KMS-11 (cell line): ENCODE results near the gene CD300A.

Source experiments
- H2AFZ ChIP-seq: fragments of 200-600 bp; sonication (generic); 2 replicates; pipeline ENCODE4 v1.6.1; 2016; ENCODE audit warnings: antibody characterized with exemption, mixed run types, low read depth
- H3K27ac ChIP-seq: fragments of 200-600 bp; sonication (generic); 2 replicates; pipeline ENCODE4 v1.6.1; 2016; ENCODE audit warnings: mild to moderate bottlenecking, mixed run types
- H3K27me3 ChIP-seq: fragments of 200-600 bp; sonication (generic); 2 replicates; pipeline ENCODE4 v1.6.1; 2017; ENCODE audit warnings: mild to moderate bottlenecking, low read depth, mixed run types, moderate library complexity; ENCODE audit not compliant: insufficient read depth
- H3K36me3 ChIP-seq: fragments of 200-600 bp; sonication (generic); 2 replicates; pipeline ENCODE4 v1.6.1; 2017; ENCODE audit warnings: mild to moderate bottlenecking, mixed run types; ENCODE audit not compliant: insufficient read depth
- H3K4me1 ChIP-seq: fragments of 200-600 bp; sonication (generic); 2 replicates; pipeline ENCODE4 v1.6.1; 2016; ENCODE audit warnings: mild to moderate bottlenecking, low read depth, mixed run types; ENCODE audit not compliant: poor library complexity, severe bottlenecking
- H3K4me2 ChIP-seq: fragments of 200-600 bp; sonication (generic); 2 replicates; pipeline ENCODE4 v1.7.0; 2016; ENCODE audit warnings: mild to moderate bottlenecking, mixed run types
- H3K4me3 ChIP-seq: fragments of 200-600 bp; sonication (generic); IDR thresholded peaks from 2 replicates; pipeline ENCODE4 v1.6.1; 2017; ENCODE audit warnings: low read depth, low read length, mixed read lengths; ENCODE audit not compliant: insufficient read depth
- H3K79me2 ChIP-seq: fragments of 200-600 bp; sonication (generic); 2 replicates; pipeline ENCODE4 v1.6.1; 2016; ENCODE audit warnings: low read depth, mixed run types; ENCODE audit not compliant: insufficient read depth
- H3K9ac ChIP-seq: fragments of 200-600 bp; sonication (generic); 2 replicates; pipeline ENCODE4 v1.6.1; 2016; ENCODE audit warnings: mild to moderate bottlenecking, mixed run types
- H4K20me1 ChIP-seq: fragments of 200-600 bp; sonication (generic); 2 replicates; pipeline ENCODE4 v1.6.1; 2016; ENCODE audit warnings: mild to moderate bottlenecking, mixed run types; ENCODE audit not compliant: insufficient read depth
- CTCF ChIP-seq: fragments of 200-600 bp; sonication (generic); conservative IDR thresholded peaks from 2 replicates; pipeline ENCODE4 v1.6.1; 2017; ENCODE audit warnings: low read depth, mild to moderate bottlenecking, antibody characterized with exemption, low read length, moderate library complexity, mixed read lengths

CD300A gene

GRCh38 chr17:74524653-74525464 is 58.4 kb downstream of the CD300A start:
- H3K4me1 ChIP-seq, result no peaks in the 10 kb centered on the region
- no peaks in the 10 kb centered on the region for H4K20me1 ChIP-seq
- H3K9ac ChIP-seq, result no peak overlapping the region
- no peaks in the 10 kb centered on the region for H3K79me2 ChIP-seq
- H3K4me3 ChIP-seq, result no peak overlapping the region
- no peaks in the 10 kb centered on the region for H3K36me3 ChIP-seq
- H3K27ac ChIP-seq, result no peak overlapping the region
- TF ChIP-seq CTCF, result no peak
- no peak overlapping the region for H3K4me2 ChIP-seq
- no peak overlapping the region for H2AFZ ChIP-seq
- peaks cover 95% of the 10 kb centered on the region for H3K27me3 ChIP-seq

- Histone ChIP-seq H3K27me3 (peaks cover 97% of the 10 kb centered on the region), H3K4me1 (no peaks in the 10 kb centered on the region), H3K36me3 (no peaks in the 10 kb centered on the region)
Observed at GRCh38 chr17:74525465-74525725, 59.0 kb downstream of the CD300A start.

GRCh38 chr17:74525781-74526288 is 59.4 kb downstream of the CD300A start:
- H3K27me3 ChIP-seq, result peaks cover 97% of the 10 kb centered on the region
- TF ChIP-seq CTCF, result no peak
- H3K4me3 ChIP-seq, result no peak overlapping the region
- no peak overlapping the region for H3K4me2 ChIP-seq
- no peak overlapping the region for H3K27ac ChIP-seq
- no peaks in the 10 kb centered on the region for H4K20me1 ChIP-seq
- H3K9ac ChIP-seq, result no peak overlapping the region
- H3K4me1 ChIP-seq, result no peaks in the 10 kb centered on the region
- no peaks in the 10 kb centered on the region for H3K36me3 ChIP-seq
- H3K79me2 ChIP-seq, result no peaks in the 10 kb centered on the region
- no peak overlapping the region for H2AFZ ChIP-seq

More at GRCh38 chr17:74525465-74525725, 59.0 kb downstream of the CD300A start:
- Histone ChIP-seq H3K4me2 (no peak overlapping the region), H3K27ac (no peak overlapping the region), H3K79me2 (no peaks in the 10 kb centered on the region), H4K20me1 (no peaks in the 10 kb centered on the region), H3K4me3 (no peak overlapping the region), H2AFZ (no peak overlapping the region), H3K9ac (no peak overlapping the region)
- no peak for TF ChIP-seq CTCF

- Histone ChIP-seq H3K27ac (no peak overlapping the region), H3K27me3 (peaks cover 97% of the 10 kb centered on the region), H3K9ac (no peak overlapping the region)
Observed at GRCh38 chr17:74526681-74527080, 60.2 kb downstream of the CD300A start.

More at GRCh38 chr17:74526681-74527080, 60.2 kb downstream of the CD300A start:
- no peaks in the 10 kb centered on the region for H3K79me2 ChIP-seq
- no peak overlapping the region for H3K4me3 ChIP-seq
- no peaks in the 10 kb centered on the region for H4K20me1 ChIP-seq
- no peaks in the 10 kb centered on the region for H3K36me3 ChIP-seq
- H3K4me1 ChIP-seq, result no peaks in the 10 kb centered on the region
- TF ChIP-seq CTCF, result no peak
- H3K4me2 ChIP-seq, result no peak overlapping the region
- no peak overlapping the region for H2AFZ ChIP-seq
